ENCODE data around the gene NR4A3.

Gene NR4A3

GRCh38 chr9:99894826-99895225 is 73.1 kb downstream of the NR4A3 start:
- Histone ChIP-seq H3K4me3 (ENCODE audit: low read depth, low read length) (no peak overlapping the region), H3K36me3 (replicated peaks) (no peaks in the 10 kb centered on the region), H3K27me3 (replicated peaks) (peaks cover 7% of the 10 kb centered on the region), H3K27ac (no peak overlapping the region)
- DNase-seq, result no peak
- in situ Hi-C loops (cut with HindIII; ENCODE audit: low pct_ligation_motif_present, low sequenced_read_pairs), result no loop called here
- TF ChIP-seq, protein P1, sequence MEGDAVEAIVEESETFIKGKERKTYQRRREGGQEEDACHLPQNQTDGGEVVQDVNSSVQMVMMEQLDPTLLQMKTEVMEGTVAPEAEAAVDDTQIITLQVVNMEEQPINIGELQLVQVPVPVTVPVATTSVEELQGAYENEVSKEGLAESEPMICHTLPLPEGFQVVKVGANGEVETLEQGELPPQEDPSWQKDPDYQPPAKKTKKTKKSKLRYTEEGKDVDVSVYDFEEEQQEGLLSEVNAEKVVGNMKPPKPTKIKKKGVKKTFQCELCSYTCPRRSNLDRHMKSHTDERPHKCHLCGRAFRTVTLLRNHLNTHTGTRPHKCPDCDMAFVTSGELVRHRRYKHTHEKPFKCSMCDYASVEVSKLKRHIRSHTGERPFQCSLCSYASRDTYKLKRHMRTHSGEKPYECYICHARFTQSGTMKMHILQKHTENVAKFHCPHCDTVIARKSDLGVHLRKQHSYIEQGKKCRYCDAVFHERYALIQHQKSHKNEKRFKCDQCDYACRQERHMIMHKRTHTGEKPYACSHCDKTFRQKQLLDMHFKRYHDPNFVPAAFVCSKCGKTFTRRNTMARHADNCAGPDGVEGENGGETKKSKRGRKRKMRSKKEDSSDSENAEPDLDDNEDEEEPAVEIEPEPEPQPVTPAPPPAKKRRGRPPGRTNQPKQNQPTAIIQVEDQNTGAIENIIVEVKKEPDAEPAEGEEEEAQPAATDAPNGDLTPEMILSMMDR (IDR thresholded peaks at IDR 0.05; ENCODE audit: low read depth, low read length, missing control alignments), result no peak

- in situ Hi-C loops (cut with HindIII; ENCODE audit: low pct_ligation_motif_present, low sequenced_read_pairs), result no loop called here
- TF ChIP-seq, protein P1 (IDR thresholded peaks at IDR 0.05; ENCODE audit: low read depth, low read length, missing control alignments), result no peak
- Histone ChIP-seq H3K27ac (no peak overlapping the region), H3K4me3 (ENCODE audit: low read depth, low read length) (no peak overlapping the region), H3K36me3 (replicated peaks) (no peaks in the 10 kb centered on the region), H3K27me3 (replicated peaks) (peaks cover 7% of the 10 kb centered on the region)
- no peak for DNase-seq
Observed at GRCh38 chr9:99895510-99895909, 73.8 kb downstream of the NR4A3 start.

GRCh38 chr9:99896119-99896518 is 74.4 kb downstream of the NR4A3 start:
- in situ Hi-C loops (cut with HindIII; ENCODE audit: low pct_ligation_motif_present, low sequenced_read_pairs), result no loop called here
- H3K27me3 ChIP-seq (replicated peaks), result peaks cover 7% of the 10 kb centered on the region
- DNase-seq, result no peak

DNA sequence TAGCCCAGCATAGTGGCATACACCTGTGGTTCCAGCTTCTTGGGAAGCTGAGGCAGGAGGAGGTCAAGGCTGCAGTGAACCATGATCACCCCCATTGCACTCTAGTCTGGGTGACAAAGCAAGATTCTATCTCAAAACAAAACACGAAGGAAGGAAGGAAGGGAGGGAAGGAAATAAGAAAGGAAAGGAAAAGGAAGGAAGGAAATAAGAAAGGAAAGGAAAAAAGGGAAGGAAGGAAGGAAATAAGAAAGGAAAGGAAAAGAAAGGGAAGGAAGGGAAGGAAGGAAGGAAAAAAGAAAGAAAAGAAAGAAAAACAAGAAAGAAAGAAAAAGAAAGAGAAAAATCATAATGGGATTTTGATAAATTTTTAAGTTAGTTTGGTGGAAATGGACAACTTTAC is 81.7 kb downstream of the NR4A3 start:
- Histone ChIP-seq H3K4me3 (ENCODE audit: low read depth, low read length) (no peak overlapping the region), H3K36me3 (replicated peaks) (no peaks in the 10 kb centered on the region), H3K27ac (no peak overlapping the region), H3K27me3 (replicated peaks) (no peaks in the 10 kb centered on the region)
- TF ChIP-seq, protein P1 (IDR thresholded peaks at IDR 0.05; ENCODE audit: low read depth, low read length, missing control alignments), result no peak
- in situ Hi-C loops (cut with HindIII; ENCODE audit: low pct_ligation_motif_present, low sequenced_read_pairs), result no loop called here
- no peak for DNase-seq

More at GRCh38 chr9:99896119-99896518, 74.4 kb downstream of the NR4A3 start:
- TF ChIP-seq, protein P1 (IDR thresholded peaks at IDR 0.05; ENCODE audit: low read depth, low read length, missing control alignments), result no peak
- H3K4me3 ChIP-seq (ENCODE audit: low read depth, low read length), result no peak overlapping the region
- no peaks in the 10 kb centered on the region for H3K36me3 ChIP-seq (replicated peaks)
- no peak overlapping the region for H3K27ac ChIP-seq

DNA sequence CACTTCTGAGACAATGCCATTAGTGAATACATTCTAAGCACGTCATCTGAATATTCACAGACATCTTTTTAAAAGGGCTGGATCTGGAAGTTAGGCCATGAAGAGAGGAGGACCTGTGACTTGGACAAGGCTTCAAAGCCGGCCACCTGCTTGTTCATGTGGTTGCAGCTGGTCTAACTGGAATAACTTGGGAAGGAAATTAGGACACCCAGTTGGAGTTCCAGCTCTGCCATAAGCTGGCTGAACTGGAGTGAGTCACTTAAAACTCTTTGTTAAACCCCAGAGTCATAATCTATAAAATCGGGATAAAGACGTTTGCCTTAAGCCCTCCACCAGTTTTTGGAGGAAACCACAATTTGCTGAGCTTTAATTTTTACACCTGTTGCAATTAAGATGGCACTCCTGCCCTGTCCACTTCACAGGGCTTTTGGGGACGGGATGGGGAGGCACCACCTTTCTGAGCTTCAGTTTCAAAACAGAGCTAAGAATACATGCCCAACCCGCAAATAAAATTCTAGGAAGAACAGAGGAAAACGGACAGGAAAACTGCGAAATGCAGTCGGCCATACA is 84.2 kb downstream of the NR4A3 start:
- no peak overlapping the region for H3K27ac ChIP-seq
- no peak for DNase-seq
- in situ Hi-C loops (cut with HindIII; ENCODE audit: low pct_ligation_motif_present, low sequenced_read_pairs), result no loop called here

More for the DNA sequence above, 84.2 kb downstream of the NR4A3 start:
- Histone ChIP-seq H3K36me3 (replicated peaks) (no peaks in the 10 kb centered on the region), H3K4me3 (ENCODE audit: low read depth, low read length) (peak overlapping the region; percentile 91), H3K27me3 (replicated peaks) (no peaks in the 10 kb centered on the region)
- TF ChIP-seq, protein P1 (IDR thresholded peaks at IDR 0.05; ENCODE audit: low read depth, low read length, missing control alignments), result no peak
